HG03135 (cell line): ENCODE data around the gene SLIT3.

ENCODE experiments used
- ATAC-seq: cut with Tn5 transposase; IDR thresholded peaks from one replicate; pipeline ENCODE4 v1.9.1; 2021; ENCODE audit warnings: mild to moderate bottlenecking, moderate library complexity; ENCODE audit not compliant: unreplicated experiment

The SLIT3 gene

DNA sequence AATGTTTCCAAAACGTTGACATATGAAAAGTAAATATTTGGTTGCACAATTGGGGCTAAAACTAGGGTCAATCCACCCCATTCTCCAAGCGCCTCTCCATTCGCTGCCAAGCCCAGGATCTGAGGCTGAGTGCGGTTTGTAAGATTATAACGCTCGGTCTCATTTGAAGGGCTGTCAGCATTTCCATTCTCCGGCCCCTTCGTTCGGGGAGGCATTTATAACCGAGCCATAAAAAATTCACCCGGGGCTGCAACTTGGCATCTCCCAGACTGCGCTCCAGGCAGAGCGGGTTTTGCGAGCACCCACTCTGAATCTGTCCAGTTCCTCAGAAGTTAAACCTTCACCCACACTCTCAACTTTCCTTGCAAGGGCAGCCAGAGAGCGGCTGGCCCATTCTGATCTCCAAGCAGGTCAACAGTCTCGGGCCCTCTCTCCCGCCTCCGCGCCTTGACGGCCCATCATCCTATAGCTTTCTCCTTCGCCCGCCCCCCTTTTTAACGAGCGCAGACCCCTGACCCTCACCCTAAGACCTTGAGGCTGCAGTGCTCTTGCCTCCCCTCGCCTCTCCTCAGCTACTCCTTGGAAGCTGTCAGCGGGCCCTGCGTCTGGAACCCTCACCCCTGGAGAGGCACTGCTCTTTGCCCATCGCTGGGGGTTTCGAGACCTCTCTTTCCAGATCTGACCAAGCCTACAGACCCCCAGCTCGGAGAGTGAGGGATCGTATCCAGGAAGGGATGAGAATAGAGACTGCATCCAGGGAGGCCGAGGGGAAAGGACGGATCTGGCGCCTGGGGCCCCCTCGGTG, 1.1 kb downstream of the SLIT3 start:
- no peak for ATAC-seq

GRCh38 chr5:169299191-169299662, 1.7 kb downstream of the SLIT3 start:
- no peak for ATAC-seq

DNA sequence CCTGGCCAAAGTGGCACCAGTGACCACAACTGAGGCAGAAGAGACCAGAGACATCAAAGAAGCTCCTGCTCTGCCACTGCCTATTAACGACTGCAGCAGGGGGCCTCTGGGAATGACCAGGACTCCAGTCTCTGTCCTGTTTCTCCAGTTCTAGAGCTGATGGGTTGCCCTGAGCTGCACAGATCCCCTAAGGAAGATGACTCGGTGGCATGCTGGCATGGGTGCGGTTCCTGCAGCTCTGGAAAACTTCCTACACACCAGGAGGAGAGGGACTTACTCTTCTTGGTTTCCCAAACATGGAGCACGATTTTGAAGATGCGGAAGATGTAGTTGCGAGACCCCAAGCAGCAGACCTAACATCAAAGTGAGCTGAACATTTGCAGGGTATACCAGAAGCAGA, 2.7 kb downstream of the SLIT3 start:
- ATAC-seq = no peak

GRCh38 chr5:169296419-169297143, 4.4 kb downstream of the SLIT3 start:
- ATAC-seq = no peak

DNA sequence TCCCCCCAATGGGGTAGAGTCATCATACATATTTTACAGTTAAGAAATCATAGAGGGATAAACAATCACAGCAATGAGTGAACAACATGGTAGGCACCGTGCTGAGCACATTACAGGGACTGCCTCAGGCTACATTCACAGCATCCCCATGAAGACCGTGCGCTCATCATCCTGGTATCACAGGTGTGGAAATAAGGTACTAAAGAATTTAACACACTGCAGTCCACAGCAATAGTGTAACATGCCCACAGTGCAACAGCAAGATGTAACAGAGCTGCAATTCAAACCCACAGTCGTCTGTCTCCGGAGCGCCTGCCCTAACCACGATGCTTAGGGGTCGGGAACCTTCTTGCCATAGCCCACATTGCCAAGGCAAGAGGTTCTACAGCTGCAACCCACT, 5.6 kb downstream of the SLIT3 start:
- ATAC-seq = no peak

DNA sequence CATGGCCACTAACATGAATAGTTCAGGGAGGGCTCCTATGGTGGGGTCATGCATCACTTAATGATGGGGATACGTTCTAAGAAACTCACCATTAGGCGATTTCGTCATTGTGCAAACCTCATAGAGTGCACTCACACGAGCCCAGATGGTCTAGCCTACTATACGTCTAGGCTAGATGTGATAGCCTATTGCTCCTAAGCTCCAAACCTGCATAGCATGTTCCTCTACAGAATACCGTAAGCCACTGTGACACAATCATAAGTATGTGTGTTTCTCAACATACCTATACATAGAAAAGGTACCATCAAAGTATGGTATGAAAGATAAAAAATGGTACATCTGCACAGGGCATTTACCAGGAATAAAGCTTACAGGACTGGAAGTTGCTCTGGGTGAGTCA, 6.3 kb downstream of the SLIT3 start:
- ATAC-seq = no peak

DNA sequence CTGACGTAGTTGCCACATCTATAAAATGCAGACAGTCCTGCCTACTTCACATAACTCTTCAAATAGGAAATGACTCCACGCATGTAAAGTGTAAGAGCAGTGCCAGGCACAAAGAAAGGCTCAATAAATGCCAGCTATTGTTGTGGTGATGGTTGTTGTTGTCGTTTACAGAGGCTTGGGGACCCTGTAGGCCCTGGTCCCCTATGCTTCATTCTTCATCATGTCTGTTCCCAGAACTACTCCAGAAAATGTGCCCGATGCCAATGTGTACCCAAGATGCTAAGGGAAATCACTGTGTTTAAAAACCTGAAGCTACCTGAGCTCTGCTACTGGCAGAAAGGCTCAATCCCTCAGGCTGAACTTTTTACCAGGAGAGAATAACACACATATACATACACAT, 9.1 kb downstream of the SLIT3 start:
- ATAC-seq = no peak

- ATAC-seq = no peak
Measured at GRCh38 chr5:169290895-169291294, 10.0 kb downstream of the SLIT3 start.

DNA sequence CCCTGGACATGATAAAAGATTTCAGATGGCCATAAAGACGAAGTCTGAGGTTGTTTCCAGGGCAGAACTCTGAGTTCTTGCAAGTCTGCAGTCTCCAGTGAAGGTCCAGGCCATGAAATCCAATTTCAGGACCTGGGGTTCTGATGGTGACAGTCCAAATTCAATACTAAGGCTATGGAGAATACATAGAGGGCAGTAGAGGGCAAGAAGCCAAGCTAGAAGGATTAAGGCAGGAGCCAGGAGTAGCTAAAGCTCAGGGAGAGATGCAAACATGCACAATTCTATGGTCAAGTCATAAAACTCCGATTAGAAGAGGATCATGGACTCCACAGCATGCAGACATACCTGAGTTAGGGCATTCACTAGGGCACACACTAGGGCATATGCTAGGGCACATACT, 11.4 kb downstream of the SLIT3 start:
- no peak for ATAC-seq

- no peak for ATAC-seq
Measured at GRCh38 chr5:169288066-169288930, 12.6 kb downstream of the SLIT3 start.

- ATAC-seq = no peak
Measured at GRCh38 chr5:169287529-169287928, 13.4 kb downstream of the SLIT3 start.

- ATAC-seq = no peak
Measured at GRCh38 chr5:169286572-169287300, 14.2 kb downstream of the SLIT3 start.

DNA sequence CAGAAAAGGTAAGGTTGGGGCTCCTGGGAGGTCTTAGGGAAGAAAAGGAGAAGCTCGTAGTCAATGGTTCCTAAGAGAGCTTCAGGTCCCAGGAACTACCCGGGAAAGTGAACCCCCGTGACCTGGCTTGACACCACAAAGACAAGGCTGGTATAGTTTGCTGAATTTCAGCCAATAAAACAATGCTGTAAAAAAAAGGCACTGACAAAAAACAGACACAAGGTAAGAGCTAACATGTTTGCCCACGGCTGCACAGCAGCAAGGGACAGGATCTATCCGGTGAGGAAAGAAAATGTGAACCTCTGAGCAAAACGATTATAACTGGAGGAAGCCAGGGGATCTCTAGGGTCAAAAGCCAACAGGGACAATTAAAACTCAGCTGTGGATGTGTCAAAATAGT, 17.1 kb downstream of the SLIT3 start:
- ATAC-seq = no peak

- no peak for ATAC-seq
Measured at GRCh38 chr5:169281625-169282024, 19.3 kb downstream of the SLIT3 start.

GRCh38 chr5:169280696-169281095, 20.2 kb downstream of the SLIT3 start:
- no peak for ATAC-seq

- no peak for ATAC-seq
Measured at GRCh38 chr5:169280286-169280685, 20.7 kb downstream of the SLIT3 start.

DNA sequence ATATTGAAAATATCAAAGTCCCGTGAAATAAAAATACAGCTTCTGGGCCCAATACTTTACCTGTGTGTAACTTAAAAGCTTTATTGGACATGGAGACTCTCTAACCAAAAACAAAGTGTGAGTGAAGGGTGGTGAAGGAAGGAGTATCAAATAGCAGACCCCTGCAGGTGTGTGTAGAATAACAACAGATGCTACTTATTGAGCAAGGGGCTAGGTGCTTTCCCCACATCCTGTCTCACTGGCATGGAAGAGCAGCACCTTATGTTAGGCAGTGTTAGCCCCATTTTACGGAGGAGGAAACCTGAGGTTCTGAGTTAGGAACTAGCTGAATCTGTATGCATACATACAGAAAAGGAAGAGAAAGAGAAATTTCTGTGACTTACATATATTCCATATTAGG, 21.8 kb downstream of the SLIT3 start:
- ATAC-seq = no peak

GRCh38 chr5:169273881-169274280, 27.1 kb downstream of the SLIT3 start:
- ATAC-seq = no peak

- ATAC-seq = no peak
Measured at GRCh38 chr5:169273451-169273850, 27.5 kb downstream of the SLIT3 start.

DNA sequence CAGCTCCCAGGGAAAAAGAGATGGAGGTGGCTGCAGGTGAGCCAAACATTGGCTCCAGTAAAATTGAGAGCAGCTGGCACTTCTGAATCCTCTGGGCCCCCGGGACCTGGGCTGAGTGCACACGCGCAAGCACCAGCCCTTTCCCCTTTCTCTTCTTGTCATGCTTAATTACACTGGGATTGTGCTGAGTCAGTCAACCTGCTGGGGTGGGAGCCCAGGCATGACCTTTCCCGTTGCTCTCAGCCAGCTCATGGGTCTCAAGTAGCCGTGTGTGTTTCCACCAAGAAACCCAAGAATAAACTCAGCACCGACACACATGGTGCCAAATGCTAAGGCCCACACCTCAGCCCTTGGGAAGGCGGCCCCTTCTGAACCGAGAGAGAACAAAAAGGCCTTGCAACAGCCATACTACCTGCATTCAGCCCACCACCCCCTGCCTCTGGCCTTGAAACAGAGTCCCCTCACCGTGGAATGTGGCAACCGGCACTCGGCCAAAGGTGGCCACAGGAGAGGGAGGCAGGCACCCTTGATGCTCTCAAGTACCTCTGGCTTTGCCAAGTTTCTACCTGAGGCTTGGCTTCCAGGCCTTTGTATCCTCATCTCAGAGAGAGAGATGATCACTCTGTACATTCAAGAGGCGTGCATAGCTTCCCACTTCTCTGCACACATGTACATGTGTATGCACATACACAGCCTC, 28.1 kb downstream of the SLIT3 start:
- ATAC-seq = no peak
